Neural cell (in vitro differentiated cells): ENCODE data around the gene PMM2.

Experiments used
- SMC3 ChIP-seq: fragments of 450-650 bp; conservative IDR thresholded peaks from 2 replicates; pipeline ENCODE4 v1.6.1; 2014; ENCODE audit warnings: antibody characterized with exemption, mild to moderate bottlenecking, moderate library complexity; ENCODE audit not compliant: poor library complexity
- TF ChIP-seq, protein P1 (sequence below): fragments of 450-650 bp; IDR thresholded peaks from 2 replicates; pipeline ENCODE4 v1.5.1; 2014; ENCODE audit warnings: antibody characterized with exemption, mild to moderate bottlenecking, moderate library complexity; ENCODE audit not compliant: poor library complexity, severe bottlenecking

- TF ChIP-seq, protein P1, sequence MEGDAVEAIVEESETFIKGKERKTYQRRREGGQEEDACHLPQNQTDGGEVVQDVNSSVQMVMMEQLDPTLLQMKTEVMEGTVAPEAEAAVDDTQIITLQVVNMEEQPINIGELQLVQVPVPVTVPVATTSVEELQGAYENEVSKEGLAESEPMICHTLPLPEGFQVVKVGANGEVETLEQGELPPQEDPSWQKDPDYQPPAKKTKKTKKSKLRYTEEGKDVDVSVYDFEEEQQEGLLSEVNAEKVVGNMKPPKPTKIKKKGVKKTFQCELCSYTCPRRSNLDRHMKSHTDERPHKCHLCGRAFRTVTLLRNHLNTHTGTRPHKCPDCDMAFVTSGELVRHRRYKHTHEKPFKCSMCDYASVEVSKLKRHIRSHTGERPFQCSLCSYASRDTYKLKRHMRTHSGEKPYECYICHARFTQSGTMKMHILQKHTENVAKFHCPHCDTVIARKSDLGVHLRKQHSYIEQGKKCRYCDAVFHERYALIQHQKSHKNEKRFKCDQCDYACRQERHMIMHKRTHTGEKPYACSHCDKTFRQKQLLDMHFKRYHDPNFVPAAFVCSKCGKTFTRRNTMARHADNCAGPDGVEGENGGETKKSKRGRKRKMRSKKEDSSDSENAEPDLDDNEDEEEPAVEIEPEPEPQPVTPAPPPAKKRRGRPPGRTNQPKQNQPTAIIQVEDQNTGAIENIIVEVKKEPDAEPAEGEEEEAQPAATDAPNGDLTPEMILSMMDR = no peak
- no peak for TF ChIP-seq SMC3
Measured at GRCh38 chr16:8848231-8848938, 50.7 kb downstream of the PMM2 start.
